Measurements from ENCODE around the gene ASCC2. TPM values are rescaled to one million over a fixed set of nuclear protein-coding genes. Genes with fewer than 3 reads are reported as not detected.
"Not testable (repeated sequence)": the region's sequence is repeated elsewhere in the genome, so short reads cannot be mapped to it uniquely, and the experiment has no call there.

The ASCC2 gene
- total and polyA plus RNA-seq, 2 of the 4 experiments (the other 2 are of a cell fraction): 40.0 to 62.2 TPM

- no peak overlapping the region for H3K4ac ChIP-seq (ENCODE audit: low read depth, low read length)
- H3K56ac ChIP-seq (ENCODE audit: extremely low read depth, insufficient read depth, low read length): no peak overlapping the region
- no peak overlapping the region for H2AK5ac ChIP-seq (ENCODE audit: low read depth, low read length)
- no TSS peak for BruUV-seq (replicated peaks)
- no peak overlapping the region for H3K18ac ChIP-seq (ENCODE audit: low read depth, low read length)
- H3K23ac ChIP-seq (ENCODE audit: low read depth, low read length): no peak overlapping the region
- H4K8ac ChIP-seq (ENCODE audit: low read depth in 2 of 2, low read length in 2 of 2): no peak overlapping the region
- intact Hi-C loops (cut with micrococcal nuclease) (no loop called here), in situ Hi-C loops (cut with MboI; ENCODE audit: low sequenced_read_pairs) (no loop called here), dilution Hi-C loops (cut with HindIII; ENCODE audit: low sequenced_read_pairs, unreplicated experiment) (no loop called here)
- ATAC-seq (ENCODE audit: low read depth): no peak
- ChIA-PET CTCF (no interaction called here), POLR2A (ENCODE audit: unreplicated experiment) (no interaction called here)
- H2AFZ ChIP-seq (replicated peaks; ENCODE audit: low read length, poor library complexity): no peak overlapping the region
- no peak overlapping the region for H2BK5ac ChIP-seq (ENCODE audit: low read depth, low read length, poor library complexity, severe bottlenecking)
- no peak overlapping the region for H2BK20ac ChIP-seq (ENCODE audit: low read depth, low read length)
- no peak overlapping the region for H2AK9ac ChIP-seq (replicated peaks; ENCODE audit: low read depth, low read length, poor library complexity)
- no peak overlapping the region for H3K4me2 ChIP-seq (ENCODE audit: low read depth, low read length)
- H3K9me1 ChIP-seq (ENCODE audit: insufficient read depth, low read length): no peaks in the 10 kb centered on the region; the same call in 1 of the 2 replicates
- no peak overlapping the region for H2BK120ac ChIP-seq (ENCODE audit: low read depth, low read length)
- H4K20me1 ChIP-seq (ENCODE audit: insufficient read depth, low read length): peaks cover 3% of the 10 kb centered on the region; the same call in 1 of the 2 replicates
- peaks cover 36 to 72% of the 10 kb centered on the region in 2 experiments for H3K79me1 ChIP-seq (ENCODE audit: low read depth in 1 of 2, low read length in 2 of 2)
- no peak for TF ChIP-seq CEBPB (IDR thresholded peaks at IDR 0.05; ENCODE audit: low read depth, low read length)
- TF ChIP-seq ELK1 (IDR thresholded peaks at IDR 0.05; ENCODE audit: borderline replicate concordance, low read depth, low read length): no peak
- TF ChIP-seq BHLHE40 (IDR thresholded peaks at IDR 0.05; ENCODE audit: low read depth, low read length): no peak
- TF ChIP-seq SMC3 (IDR thresholded peaks at IDR 0.05; ENCODE audit: low read depth, low read length): no peak
- H3K27ac ChIP-seq (ENCODE audit: insufficient read depth, low read length): no peak overlapping the region
- H3K9ac ChIP-seq (ENCODE audit: low read depth, low read length): no peak overlapping the region
- 94% methylated on average over 3 of the region's 8 CpGs; no CpG with 5 or more reads in 1 of the 2 experiments for WGBS, 2 experiments (ENCODE audit: extremely low coverage in 2 of 2, insufficient read length in 1 of 2)
- H3K27me3 ChIP-seq (ENCODE audit: control insufficient read depth, insufficient read depth, low read length): no peaks in the 10 kb centered on the region
- H3K14ac ChIP-seq (replicated peaks; ENCODE audit: low read depth, low read length): no peak overlapping the region
- H3K4me3 ChIP-seq (ENCODE audit: insufficient read depth, low read depth, low read length): no peak overlapping the region
- H4K5ac ChIP-seq (ENCODE audit: low read depth, low read length): no peak overlapping the region
- H3K9me3 ChIP-seq (ENCODE audit: control insufficient read depth, insufficient read depth, low read length): no peaks in the 10 kb centered on the region
- no peak for DNase-seq
- H3K36me3 ChIP-seq (ENCODE audit: control insufficient read depth, insufficient read depth, low read length): peaks cover 39% of the 10 kb centered on the region
- no peaks in the 10 kb centered on the region for H3K4me1 ChIP-seq (ENCODE audit: control insufficient read depth, insufficient read depth, low read length)
- no peak overlapping the region for H2BK15ac ChIP-seq (ENCODE audit: low read depth, low read length)
- H4K91ac ChIP-seq (ENCODE audit: insufficient read depth, low read depth, low read length): no peak overlapping the region
Measured at GRCh38 chr22:29830585-29830984, 7.5 kb downstream of the ASCC2 start.

GRCh38 chr22:29827726-29828125 is 10.3 kb downstream of the ASCC2 start:
- H3K9me1 ChIP-seq (ENCODE audit: insufficient read depth, low read length); H3K18ac ChIP-seq (ENCODE audit: low read depth, low read length); H3K4me1 ChIP-seq (ENCODE audit: control insufficient read depth, insufficient read depth, low read length); H3K4ac ChIP-seq (ENCODE audit: low read depth, low read length); H3K56ac ChIP-seq (ENCODE audit: extremely low read depth, insufficient read depth, low read length); H4K5ac ChIP-seq (ENCODE audit: low read depth, low read length); H2AFZ ChIP-seq (replicated peaks; ENCODE audit: low read length, poor library complexity); BruUV-seq (replicated peaks); H3K27ac ChIP-seq (ENCODE audit: insufficient read depth, low read length); CTCF ChIA-PET; H3K4me2 ChIP-seq (ENCODE audit: low read depth, low read length); H2AK9ac ChIP-seq (replicated peaks; ENCODE audit: low read depth, low read length, poor library complexity); H3K9ac ChIP-seq (ENCODE audit: low read depth, low read length); intact Hi-C loops (cut with micrococcal nuclease); H4K91ac ChIP-seq (ENCODE audit: insufficient read depth, low read depth, low read length); H3K9me3 ChIP-seq (ENCODE audit: control insufficient read depth, insufficient read depth, low read length); H3K23ac ChIP-seq (ENCODE audit: low read depth, low read length); H4K20me1 ChIP-seq (ENCODE audit: insufficient read depth, low read length); H4K8ac ChIP-seq (ENCODE audit: low read depth in 2 of 2, low read length in 2 of 2); H3K4me3 ChIP-seq (ENCODE audit: insufficient read depth, low read depth, low read length); dilution Hi-C loops (cut with HindIII; ENCODE audit: low sequenced_read_pairs, unreplicated experiment); H2AK5ac ChIP-seq (ENCODE audit: low read depth, low read length); in situ Hi-C loops (cut with MboI; ENCODE audit: low sequenced_read_pairs); H2BK15ac ChIP-seq (ENCODE audit: low read depth, low read length); H2BK20ac ChIP-seq (ENCODE audit: low read depth, low read length); H3K27me3 ChIP-seq (ENCODE audit: control insufficient read depth, insufficient read depth, low read length); H3K14ac ChIP-seq (replicated peaks; ENCODE audit: low read depth, low read length); H2BK120ac ChIP-seq (ENCODE audit: low read depth, low read length); ATAC-seq (ENCODE audit: low read depth): not testable (repeated sequence)
- peak; percentile 78 for DNase-seq
- WGBS, 2 experiments (ENCODE audit: extremely low coverage in 2 of 2, insufficient read length in 1 of 2): 50% methylated on average over 1 of the region's 1 CpG; no CpG with 5 or more reads in 1 of the 2 experiments
- Histone ChIP-seq H2BK5ac (ENCODE audit: low read depth, low read length, poor library complexity, severe bottlenecking) (peak overlapping the region; percentile 71), H3K36me3 (ENCODE audit: control insufficient read depth, insufficient read depth, low read length) (peaks cover 42% of the 10 kb centered on the region), H3K79me1 (ENCODE audit: low read depth in 1 of 2, low read length in 2 of 2) (peaks cover 16 to 56% of the 10 kb centered on the region in 2 experiments)
- POLR2A ChIA-PET (ENCODE audit: unreplicated experiment): interaction anchor here (0.6 kb wide), 1 partner anchor 87 kb away, joined by 10 read pairs; no protein-coding TSS in a partner anchor

All from IMR-90 (cell line).